ENCODE data around the gene DPP6.
"Not testable (repeated sequence)": the region's sequence is repeated elsewhere in the genome, so short reads cannot be mapped to it uniquely, and the experiment has no call there.

DNA sequence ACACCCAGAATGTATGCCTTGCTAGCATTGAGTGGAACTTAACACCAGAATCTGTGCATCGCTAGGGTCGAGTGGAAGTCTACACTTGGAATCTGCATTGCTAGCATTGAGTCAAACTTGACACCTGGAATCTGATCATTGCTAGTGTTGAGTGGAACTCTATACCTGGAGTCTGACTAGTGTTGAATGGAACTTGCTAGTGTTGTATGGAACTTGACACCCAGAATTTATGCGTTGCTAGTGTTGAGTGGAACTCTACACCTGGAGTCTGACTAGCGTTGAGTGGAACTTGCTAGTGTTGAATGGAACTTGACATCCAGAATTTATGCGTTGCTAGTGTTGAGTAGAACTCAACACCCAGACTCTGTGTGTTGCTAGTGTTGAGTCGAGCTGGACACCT lies 110.7 kb downstream of the DPP6 start:
- TF ChIP-seq, protein P1, sequence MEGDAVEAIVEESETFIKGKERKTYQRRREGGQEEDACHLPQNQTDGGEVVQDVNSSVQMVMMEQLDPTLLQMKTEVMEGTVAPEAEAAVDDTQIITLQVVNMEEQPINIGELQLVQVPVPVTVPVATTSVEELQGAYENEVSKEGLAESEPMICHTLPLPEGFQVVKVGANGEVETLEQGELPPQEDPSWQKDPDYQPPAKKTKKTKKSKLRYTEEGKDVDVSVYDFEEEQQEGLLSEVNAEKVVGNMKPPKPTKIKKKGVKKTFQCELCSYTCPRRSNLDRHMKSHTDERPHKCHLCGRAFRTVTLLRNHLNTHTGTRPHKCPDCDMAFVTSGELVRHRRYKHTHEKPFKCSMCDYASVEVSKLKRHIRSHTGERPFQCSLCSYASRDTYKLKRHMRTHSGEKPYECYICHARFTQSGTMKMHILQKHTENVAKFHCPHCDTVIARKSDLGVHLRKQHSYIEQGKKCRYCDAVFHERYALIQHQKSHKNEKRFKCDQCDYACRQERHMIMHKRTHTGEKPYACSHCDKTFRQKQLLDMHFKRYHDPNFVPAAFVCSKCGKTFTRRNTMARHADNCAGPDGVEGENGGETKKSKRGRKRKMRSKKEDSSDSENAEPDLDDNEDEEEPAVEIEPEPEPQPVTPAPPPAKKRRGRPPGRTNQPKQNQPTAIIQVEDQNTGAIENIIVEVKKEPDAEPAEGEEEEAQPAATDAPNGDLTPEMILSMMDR (IDR thresholded peaks at IDR 0.05): not testable (repeated sequence)
- not testable (repeated sequence) for TF ChIP-seq POLR2A (IDR thresholded peaks at IDR 0.05)
